Measurements from ENCODE around the gene CYP2A6.
"Not testable (repeated sequence)": the region's sequence is repeated elsewhere in the genome, so short reads cannot be mapped to it uniquely, and the experiment has no call there.

CYP2A6 gene

DNA sequence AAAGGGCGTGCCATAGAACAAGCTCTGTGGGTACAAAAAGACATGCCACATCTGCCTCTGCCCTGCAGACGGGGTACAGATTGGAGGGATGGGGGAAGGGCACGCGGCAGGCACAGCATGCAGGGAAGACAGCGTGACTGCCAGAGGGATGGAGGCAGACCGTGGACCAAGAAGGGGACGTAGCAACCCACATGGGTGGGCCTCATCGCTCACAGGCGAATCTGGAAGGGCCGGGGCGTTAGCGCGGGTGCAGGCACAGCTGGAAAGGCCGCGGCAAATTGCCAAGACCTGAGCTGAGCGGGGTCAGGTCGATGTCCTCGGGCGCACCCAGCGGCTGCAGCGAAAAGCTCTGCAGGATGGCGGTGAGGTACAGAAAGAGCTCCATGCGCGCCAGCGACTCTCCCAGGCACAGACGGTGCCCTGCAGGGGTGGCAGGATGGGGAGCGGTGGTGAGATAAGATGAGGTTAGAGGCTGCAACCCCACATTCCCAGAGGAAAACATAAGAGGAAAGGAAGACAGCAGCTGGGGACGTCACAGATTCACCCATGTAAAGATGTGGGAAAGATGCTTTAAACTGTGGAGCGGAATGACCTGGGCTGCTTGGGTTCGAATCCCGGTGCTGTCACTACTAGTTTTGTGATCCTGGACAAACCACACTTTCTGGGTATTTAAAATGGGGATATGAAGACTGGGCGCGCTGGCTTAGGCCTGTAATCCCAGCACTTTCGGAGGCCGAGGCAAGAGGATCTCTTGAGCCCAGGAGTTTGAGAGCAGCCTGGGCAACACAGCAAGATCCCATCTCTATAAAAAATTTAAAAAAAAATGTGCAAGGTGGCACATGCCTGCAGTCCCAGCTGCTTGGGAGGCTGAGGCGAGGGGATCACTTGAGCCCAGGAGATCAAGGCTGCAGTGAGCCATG lies 31.5 kb downstream of the CYP2A6 start:
- DNase-seq: not testable (repeated sequence)

DNA sequence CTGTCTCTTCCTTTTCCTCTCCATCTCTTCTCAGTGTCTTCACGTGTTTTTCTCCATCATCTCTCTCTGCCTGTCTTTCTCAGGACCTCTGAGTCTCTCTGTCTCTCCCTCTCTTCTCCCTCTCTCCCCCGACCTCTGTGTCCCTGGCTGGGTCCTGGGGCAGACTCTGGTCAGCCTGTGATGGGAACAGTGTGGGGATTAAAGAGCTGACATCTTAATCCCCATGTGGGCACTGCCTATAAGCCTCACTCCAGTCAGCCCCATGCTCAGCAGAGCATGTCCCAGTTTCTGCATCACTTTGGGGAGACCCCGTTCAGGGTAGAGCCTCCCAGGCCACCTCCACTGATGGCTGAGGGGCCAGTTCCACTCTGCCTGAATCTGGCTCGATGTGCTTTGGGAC lies 35.0 kb downstream of the CYP2A6 start:
- DNase-seq: no peak

DNA sequence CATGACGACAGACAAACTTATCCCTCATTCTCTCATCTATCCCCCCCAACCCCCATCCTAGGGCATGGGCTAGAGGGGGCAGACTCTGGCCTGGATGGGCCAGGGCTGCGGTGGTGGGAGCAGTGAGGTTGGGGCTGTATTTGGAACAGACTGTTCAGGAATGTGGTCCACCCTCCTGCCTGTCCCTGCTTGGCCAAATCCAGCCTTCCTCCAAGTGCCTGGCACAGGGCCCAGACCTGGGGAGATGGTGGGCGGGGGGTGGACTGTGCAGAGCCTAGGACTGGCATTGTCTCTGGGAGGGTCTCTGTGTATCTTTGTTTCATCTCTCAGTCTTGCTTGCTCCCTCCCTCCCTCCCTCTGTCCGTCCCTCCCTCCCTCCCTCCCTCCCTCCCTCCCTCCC lies 37.1 kb downstream of the CYP2A6 start:
- no peak for DNase-seq

DNA sequence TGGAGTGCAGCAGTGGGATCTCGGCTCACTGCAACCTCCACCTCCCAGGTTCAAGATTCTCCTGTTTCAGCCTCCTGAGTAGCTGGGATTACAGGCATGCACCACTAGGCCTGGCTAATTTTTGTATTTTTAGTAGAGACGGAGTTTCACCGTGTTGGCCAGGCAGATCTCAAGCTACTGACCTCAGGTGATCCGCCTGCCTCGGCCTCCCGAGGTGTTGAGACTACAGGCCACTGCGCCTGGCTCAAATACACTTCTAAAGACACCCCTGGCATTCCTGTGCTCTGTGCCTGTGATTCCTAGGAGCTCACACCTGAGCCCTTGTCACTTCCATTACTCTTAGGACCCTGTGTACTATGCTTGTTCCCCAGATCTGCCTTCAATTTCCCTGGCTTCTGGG lies 37.7 kb downstream of the CYP2A6 start:
- DNase-seq: not testable (repeated sequence)

DNA sequence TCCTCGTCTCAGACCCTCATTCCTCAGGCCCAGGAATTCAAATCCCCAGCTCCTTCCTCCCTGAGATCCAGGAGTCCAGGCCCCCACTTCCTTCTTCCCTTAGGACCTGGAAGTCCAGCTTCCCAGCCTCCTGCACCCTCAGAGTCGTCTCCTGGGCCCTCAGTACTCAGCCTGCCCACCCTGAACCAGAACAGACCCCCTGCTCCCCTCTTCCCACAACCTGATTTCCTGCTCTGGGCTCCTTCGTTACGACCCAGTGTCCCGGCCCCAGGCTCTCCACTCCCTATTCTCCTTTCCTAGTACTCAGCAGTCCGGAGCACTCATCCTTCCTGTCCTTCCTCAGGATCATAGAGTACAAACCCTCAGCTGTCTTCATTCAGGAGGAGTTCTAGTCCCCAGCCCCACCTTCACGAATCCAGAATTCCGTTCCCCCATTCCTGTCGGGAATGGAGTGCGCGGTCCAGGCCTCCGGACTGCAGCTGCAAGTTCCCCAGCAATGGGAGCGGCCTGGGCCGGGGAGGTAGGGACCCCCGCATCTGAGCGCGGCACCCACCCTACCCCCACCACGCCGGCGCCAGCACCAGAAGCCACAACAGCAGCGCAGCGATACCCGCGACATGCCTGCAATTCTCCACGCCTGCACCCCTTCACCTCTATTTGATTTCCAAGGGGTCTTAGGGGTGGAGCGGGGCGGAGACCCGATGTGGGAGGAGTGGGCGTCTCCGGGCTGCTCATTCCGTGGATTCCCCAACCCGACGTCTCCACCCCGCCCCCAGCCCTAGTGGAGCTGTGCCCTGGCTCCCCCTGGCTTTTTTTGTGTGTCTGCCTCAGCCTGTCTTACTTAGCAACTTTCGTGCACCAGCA lies 38.5 kb downstream of the CYP2A6 start:
- DNase-seq: no peak

DNA sequence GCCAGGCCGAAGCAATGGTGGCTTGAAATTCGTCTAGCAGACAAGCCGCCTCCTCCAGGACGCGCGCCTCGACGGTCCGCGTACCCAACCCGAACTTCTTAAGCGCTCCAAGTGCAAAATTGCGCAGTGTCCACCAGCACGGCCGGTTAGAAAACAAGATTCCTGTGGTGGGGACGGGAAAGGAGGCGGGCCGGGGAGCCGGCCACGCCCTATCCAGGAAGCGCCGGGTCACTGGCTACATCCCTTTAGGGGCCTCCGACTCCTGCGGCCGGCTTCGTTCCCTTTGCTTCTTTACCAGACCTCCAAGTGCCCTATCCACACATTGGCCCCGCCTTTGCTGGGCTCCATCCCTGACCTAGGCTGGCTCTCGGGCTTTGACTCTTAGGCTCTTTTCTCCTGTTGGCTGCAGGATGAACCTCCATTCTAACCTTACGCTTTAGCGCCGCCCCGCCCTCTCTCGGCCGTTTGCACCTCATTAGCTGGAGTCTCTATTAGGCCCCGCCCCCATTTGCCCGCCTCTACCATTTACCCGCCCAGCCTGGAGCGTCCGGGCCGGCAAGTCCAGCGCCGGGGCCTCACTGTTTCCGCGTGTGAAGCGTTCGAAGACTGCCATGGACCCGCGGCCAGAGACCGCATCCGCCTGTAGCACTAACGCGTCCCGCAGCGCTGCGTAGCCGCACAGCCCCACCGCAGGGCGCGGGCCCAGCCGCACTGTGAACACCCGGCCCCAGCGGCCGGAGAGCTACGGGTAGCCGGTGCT lies 39.4 kb downstream of the CYP2A6 start:
- not testable (repeated sequence) for DNase-seq

DNA sequence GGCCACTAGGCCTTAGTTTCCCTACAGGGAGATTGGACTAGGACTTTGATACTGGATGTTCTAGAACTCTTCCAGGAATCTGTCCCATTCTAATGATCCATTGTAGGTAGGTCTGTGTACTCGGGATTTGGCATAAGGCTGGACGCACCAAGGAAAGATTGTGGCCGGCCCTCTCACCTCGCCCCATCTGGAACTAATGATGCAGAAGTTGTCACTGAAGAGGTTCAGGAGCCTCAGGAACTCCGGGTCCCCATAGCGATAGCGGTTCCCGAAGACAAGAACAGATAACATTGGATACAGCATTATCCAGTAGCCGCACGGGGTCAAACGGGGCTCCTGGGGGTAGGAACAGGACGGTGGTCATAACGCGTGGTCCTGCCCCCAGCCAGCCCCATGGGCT lies 40.1 kb downstream of the CYP2A6 start:
- no peak for DNase-seq

DNA sequence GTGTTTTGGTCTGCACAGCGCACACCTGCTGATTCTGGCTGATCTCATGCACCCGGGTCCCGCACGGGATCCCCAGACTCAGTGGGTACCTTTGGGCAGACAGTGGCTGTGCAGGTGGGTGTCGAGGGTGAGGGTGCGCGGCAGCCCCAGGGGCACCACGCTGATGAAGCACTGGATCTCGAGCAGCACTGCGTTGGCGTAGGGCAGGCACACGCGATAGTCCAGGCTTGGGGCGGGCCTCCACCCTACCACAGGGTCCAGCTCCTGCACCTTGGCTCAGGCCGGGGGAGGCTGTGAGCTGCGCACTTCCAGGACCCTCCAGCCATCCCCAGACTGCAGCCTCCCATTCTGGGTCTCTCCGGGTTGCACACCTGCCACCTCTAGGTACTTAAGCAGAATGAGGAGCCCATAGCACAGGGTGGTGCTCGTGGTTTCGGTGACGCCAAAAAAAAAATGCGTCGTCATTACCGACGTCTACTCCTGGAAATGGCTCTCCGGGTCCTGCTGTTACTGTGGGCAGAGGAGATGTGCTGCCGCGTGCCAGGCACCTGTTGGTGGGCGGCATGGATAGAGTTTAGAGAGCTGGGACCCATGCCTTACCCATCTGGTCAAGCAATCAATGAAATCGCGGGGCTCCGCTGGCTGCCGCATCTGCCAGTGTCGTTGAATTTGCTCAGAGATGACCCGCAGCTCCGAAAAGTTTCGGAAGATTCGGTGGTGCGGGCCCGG lies 40.7 kb downstream of the CYP2A6 start:
- no peak for DNase-seq

DNA sequence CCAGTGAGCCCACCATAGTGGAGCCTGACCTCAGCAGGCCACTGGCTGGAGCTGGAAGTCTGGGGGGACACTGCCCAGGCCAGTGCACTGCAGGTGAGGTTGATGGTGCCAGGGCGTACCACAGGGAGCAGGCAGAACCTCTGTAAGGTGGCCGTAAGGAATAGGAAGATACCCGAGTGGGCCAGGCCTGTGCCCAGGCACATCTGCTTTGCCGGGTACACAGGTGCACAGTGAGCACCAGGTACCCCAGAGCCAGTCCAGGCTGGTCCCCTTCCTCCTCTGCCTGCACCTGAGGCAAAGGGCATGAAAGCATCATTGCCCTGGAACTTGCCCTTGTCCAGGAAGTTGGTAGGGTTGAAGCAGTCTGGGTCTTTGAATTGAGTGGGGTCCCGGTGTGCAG lies 41.8 kb downstream of the CYP2A6 start:
- no peak for DNase-seq

DNA sequence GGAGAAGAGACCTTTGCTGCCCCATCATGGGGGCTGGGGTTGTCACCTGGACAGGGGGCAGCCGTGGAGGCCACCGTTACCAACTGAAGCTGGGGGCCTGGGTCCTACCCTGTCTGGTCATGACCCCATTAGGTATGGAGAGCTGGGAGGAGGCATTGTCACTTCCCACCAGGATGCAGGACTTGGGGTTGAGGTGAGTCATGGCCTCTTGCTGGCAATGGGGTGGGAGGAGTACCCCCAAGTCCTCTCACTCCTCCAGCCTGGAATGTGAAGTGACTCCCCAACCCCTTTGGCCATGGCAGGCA lies 42.3 kb downstream of the CYP2A6 start:
- DNase-seq: no peak

DNA sequence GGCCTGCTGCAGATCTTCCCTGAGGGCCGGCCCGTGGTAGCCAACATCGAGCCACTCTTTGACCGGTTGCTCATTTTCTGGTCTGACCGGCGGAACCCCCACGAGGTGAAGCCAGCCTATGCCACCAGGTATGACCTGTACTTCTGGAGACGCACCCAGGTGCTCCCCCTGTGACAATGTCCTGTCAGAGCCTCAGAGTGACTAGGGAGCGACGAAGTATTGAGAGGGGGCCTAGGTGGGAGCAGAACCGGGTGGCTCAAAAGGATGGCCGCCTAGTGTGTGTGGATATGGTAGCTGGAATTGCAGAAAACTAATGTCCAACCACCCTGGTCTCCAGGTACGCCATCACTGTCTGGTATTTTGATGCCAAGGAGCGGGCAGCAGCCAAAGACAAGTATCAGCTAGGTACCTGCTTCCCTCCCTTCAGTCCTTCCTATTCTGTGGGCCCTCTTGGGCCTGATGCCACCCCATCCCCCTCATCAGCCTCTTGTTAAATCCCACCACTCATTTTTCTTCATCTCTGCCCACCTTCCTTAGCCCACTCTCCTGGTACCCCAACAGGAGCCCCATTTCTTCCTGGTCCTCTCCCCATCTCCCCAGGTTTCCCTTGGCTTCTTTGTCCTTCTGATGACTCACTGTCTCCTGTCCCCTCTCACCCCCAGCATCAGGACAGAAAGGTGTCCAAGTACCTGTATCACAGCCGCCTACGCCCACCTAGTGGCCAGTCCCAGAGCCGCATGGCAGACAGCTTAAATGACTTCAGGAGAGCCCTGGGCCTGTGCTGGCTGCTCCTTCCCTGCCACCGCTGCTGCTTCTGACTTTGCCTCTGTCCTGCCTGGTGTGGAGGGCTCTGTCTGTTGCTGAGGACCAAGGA lies 42.9 kb downstream of the CYP2A6 start:
- no peak for DNase-seq

DNA sequence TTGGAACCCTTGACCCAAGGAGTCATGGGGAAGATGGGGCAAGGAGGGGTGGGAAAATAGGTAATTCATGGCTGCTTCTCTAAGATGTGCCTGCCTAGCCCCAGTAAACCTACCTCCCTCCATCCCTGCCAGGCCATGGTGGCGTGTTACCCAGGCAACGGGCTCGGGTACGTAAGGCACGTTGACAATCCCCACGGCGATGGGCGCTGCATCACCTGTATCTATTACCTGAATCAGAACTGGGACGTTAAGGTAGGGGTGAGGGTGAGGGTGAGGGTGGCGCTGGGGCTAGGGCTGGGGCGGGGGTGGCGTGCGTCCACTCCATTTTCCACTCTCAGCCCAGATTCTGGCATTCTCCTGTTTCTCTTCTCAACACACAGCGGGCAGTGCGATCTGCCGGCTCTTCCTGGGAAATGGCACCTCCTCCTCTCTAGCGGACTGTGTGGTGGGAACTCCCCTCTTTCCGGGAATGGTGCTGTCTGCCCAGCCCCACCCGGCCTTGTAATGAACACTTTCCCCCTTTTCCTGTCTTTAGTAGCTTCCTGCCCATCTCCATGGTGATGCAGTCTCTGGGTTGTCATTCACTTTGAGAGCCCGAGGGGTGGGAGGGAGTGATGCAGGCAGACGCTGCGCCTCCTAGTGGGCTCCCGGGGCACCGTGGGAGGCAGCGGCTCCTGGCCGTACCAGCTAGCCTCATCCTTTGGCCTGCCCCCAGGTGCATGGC lies 43.7 kb downstream of the CYP2A6 start:
- DNase-seq: peak; percentile 87

DNA sequence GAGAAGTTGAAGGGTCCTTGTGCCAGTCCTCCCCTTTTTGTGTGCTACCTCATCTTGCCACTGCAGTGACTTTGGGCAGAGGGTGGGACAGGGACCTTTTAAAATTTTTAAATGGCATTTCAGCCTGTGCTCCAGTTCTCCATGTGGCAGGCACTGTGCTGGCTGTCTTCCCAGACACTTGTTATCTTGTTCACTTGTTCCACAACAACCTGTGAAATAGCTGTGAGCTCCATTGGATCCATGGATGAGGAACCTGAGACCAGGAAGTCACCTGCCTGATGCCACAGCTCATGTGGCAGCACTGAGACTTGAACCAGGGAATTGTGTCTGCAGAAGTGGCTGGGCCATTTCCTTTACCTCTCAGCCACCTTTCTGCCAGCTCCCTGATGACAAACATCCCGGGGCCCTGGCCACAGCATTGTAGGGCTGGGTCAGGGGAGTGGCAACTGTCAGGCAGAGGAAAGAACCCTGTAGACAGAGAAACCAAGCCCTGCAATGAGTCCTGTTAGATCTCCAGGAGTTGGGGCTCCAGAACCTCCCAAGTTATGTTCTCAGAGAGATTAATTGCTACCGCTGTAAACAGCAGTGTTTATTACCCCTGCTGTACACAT lies 44.9 kb downstream of the CYP2A6 start:
- no peak for DNase-seq

DNA sequence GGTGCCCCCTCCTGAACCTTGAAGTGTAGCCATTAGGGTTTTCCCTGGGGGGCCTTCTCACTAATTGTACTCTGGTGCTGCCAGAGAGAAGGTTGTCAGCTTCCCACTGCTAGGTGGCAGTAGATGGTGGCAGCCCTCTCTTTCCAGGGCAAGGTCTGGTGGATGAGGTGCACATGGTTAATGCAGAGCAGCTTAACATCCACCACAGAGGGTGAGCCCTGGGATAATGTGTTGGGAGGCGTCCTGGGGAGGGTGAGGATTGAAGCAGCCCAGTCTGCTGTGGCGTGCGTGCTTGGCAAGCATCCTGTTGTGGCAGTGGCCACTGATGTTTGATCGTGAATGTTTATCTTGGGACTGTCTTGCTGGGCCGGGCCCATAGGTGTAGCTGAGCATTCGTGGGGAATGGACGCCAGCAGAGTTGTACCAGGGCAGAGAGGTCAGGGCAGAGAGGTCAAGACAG lies 45.4 kb downstream of the CYP2A6 start:
- no peak for DNase-seq

DNA sequence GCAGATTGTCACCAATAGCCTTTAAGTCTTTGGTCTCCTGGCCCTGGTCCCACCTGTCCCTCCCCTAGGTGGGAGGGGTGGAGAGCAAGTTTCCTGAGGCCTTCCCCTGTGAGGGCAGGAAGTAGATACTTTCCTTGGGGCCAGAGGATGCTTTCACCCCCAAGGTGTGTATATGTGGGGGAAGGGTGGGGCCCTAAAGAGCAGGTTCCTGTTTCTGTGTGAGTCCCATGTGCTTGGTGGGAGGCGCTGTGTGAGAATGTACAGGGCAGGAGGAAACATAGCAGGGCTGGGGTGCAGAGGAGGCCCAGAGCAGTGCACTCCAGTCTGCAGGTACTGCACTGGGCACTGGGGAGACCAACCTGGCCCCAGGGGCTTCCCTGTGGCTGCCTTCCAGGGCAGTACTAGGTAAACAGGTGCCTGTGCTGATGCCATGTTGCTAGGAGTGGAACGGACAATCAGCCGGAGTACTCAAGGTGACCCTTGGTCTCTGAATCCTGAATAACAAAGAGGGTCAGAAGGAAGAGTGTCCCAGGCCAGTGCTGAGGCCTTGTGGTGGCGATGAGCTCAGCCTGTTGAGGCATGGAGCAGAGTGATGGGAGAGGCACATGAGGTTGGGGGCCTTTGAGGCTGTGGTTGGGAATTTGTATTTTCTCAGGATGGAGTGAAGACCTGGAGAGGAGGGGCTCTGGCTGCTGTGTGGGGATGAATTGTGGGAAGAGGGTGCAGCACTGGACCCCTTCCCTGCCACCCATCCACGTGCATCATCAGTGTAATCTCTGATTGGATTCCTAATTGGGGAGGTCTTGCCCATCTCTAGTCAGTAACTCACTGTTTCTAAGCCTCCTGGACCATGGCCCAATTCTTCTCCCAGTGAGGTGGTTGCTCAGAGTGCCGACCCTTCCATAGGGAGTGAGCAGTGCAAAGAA lies 46.1 kb downstream of the CYP2A6 start:
- DNase-seq: no peak

DNA sequence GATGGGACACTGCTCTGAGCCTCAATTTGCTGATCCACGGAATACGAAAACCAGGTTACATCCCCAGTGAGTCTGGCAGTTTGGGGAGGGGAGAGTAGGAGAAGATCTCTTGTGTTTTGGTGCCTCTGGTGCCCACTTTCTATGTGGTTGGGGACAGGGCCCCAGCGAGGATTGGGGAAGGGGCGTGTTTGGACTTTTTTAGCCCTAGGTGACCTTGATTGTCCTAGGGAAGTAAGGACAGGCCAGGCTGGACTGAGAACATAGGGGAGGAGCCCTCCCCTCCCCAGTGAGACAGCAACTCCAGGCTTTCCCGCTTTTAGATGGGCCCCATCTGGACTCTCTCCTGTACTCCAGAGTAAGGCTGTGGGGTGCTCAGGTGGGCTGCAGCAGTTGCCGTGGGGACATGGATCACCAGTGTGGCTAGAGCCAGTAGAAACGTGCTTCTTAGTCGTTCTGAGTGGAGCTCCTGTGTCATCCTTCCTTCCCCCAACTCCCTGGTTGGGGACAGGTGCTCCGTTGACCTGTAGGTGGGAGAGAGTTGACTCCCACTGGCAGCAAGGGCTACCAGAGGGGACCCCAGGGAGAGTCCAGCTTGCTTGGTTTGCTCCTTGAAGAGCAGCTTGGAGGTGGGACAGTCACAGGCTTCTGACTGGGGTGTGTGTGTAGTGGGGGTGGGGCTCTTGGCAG lies 46.9 kb downstream of the CYP2A6 start:
- no peak for DNase-seq

DNA sequence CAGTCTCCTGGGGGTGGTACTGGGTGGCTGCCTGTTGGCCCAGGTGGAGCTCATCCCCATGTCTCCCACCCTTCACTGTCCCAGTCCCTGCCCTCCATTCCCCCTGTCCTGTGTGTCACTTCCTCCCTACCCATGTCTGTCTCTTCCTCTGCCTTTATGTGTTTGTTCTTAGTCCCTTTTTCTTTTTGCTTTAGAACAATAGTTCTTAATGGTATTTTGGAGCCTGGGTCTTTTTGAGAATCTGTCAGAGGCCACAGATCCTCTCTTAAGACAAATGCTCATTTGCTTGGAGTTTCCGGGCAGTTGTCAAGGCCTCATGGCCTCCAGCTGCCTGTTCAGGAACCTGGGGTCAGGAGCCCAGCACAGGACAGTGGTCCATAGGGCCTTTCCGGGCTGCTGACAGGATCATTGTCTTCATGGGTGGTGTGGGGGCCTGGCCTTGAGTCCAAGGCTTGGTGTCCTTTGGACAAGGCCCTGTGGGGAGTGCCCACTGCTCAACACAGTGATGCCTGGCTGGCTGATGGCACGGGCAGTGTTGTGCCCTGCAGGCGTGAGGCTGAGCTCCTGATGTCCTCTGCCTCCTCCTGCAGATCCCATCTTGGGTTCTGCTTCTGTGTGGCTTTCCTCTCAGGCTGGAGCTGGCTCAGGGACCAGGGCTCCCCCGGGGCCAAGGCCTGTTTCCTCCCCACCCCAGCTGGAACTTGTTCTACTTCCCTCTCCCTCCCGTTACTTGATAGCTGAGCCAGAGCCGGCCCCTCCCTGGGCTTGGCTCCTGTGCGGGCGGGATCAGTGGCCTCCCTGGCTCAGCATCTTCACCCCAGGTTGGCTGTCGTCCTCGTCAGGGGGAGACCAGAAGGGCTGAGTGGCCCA lies 47.7 kb downstream of the CYP2A6 start:
- no peak for DNase-seq

Data from NCI-H187 treated with DMSO at 0.1 percent for 48 hours (cell line).